Retinal pigment epithelial cell (primary cell): ENCODE measurements around the gene NFIC.

Experiments used
- DNase-seq: peaks from one replicate; pipeline ENCODE4 v3.0.0-alpha.2; 2010; ENCODE audit warnings: low read depth
- H3K4me3 ChIP-seq: 2 replicates; pipeline ENCODE4 v1.5.1; 2011; ENCODE audit warnings: mild to moderate bottlenecking, low read length, control low read depth, moderate library complexity
- TF ChIP-seq, protein P1 (sequence below): conservative IDR thresholded peaks from 2 replicates; pipeline ENCODE4 v1.5.1; 2011; ENCODE audit warnings: low read depth, low read length, control low read depth, inconsistent platforms

Gene NFIC

DNA sequence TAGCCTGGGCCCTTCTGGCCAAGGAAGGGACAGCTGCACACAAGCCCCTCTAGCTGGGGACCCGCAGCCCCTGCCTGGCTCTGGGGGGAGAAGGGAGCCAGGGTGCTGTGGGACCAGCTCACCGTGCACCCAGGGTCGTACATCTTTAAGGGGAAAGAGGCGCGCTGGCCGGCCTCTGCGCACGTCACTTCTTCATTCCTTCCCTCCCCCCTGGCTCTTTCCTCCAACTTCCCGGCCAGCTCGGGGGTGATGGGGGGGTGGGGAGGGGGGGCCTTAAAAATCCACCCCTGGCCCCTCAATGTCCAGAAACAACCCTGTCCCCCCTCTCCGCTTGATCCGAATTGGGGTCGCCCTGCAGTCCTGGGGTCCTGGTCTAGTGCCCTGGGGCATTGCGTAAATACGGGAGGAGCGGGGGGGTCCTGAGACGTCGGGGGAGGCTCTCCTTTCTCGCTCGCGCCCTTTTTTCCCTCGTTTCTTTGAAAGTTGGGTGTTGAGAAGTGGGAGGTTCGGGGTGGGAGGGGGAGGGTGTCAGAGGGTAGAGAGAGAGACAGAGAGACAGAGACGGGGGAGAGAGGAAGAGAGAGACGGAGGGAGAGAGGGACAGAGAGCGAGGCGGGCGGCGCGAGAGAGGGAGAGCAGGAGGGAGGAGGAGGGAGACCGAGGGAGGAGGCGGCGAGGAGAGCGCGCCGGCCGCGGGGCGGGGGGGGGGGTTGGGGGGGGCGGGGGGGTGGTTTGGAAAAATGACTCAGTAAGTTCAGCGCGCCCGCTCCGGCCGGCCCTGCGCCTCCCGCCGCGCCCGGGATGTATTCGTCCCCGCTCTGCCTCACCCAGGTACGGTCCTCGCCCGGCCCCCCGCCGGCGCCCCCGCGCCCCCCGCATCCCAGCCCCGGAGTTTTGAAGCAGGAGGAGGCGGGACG, at the start of gene NFIC:
Gene NFIC (plus strand): TSS at position 748 of the 917 bp plus-strand sequence. CDS start 54 bp downstream, at position 802.
- no peak for DNase-seq
- TF ChIP-seq, protein P1, sequence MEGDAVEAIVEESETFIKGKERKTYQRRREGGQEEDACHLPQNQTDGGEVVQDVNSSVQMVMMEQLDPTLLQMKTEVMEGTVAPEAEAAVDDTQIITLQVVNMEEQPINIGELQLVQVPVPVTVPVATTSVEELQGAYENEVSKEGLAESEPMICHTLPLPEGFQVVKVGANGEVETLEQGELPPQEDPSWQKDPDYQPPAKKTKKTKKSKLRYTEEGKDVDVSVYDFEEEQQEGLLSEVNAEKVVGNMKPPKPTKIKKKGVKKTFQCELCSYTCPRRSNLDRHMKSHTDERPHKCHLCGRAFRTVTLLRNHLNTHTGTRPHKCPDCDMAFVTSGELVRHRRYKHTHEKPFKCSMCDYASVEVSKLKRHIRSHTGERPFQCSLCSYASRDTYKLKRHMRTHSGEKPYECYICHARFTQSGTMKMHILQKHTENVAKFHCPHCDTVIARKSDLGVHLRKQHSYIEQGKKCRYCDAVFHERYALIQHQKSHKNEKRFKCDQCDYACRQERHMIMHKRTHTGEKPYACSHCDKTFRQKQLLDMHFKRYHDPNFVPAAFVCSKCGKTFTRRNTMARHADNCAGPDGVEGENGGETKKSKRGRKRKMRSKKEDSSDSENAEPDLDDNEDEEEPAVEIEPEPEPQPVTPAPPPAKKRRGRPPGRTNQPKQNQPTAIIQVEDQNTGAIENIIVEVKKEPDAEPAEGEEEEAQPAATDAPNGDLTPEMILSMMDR = no peak
- peak within 1 kb of the TSS; percentile 75 for H3K4me3 ChIP-seq

DNA sequence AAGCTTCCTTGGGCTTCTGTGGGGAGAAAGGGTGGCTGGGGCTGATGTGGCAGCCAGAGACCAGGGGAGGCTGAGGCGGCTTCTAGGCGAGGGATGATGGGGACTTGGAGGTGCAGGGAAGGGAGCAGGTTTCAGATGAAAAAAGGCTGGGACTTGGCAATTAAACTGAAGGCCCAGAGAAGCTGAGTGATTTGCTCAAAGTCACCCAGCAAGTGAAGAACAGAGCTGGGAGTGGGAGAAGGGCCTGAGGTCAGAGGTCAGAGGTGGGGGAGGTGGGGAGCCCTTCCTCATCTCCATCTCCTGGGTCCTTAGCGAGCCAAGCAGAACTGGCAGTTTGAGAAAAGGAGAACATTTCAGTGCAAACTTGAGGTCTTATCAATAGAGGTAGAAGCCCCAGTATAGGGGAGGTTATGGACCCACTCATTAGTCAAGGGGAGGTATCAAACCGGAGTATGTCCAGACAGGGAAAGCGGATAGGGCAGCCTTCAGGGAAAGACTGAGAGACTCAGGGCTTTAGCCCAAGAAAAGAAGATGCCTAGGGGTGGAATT, 49.6 kb upstream of the NFIC start:
- H3K4me3 ChIP-seq = no peak overlapping the region
- TF ChIP-seq, protein P1 = no peak
- no peak for DNase-seq

DNA sequence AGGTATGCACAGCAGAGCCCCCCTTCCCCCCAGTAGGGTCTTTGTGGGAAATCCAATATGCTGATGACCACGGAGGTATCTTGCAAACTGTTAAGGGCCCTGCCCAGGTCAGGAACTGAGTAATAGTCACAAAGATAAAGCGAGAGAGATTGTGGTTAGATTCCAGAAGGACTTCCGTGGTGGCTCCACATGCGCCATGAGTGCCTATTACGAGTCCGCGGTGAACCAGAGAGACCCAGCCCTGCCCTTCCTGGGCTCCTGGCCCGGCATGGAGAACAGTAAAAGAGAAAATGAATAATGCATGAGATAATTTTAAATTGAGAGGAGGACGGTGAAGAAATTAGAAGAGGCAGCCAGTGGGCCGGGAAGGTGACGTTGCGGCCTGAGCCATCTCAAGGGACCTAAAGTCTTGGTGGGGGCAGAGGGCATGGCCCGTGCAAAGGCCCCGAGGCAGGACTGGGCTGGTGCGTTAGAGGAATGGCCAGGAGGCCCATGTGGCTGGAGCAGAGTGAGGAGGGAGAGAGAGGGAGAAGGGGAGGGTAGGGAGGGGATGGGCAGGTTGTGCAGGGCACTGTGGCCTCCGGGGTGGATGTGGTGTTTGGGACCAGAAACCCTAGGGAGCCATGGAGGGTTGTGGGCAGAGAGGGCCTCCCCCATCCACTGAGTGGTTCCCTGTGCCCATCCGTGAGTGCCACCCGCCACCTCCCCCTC, 46.6 kb upstream of the NFIC start:
- H3K4me3 ChIP-seq = no peak overlapping the region
- TF ChIP-seq, protein P1 = no peak
- no peak for DNase-seq

DNA sequence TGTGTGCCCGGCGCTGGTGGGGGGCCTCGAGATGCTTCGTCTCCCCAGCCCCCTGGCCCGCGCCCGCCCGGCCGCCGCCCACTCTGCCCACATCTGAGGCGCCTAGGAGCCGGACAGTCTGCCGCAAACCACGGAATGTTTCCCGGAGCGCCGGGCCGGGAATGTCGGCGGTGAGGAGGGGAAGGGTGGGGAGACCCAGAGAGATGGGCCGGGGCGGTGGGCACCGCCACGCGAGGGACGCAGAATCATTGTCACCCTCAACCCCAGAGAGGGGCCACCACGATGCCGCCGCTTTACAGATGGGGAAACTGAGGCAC, 46.1 kb upstream of the NFIC start:
- no peak for DNase-seq
- TF ChIP-seq, protein P1 = no peak

DNA sequence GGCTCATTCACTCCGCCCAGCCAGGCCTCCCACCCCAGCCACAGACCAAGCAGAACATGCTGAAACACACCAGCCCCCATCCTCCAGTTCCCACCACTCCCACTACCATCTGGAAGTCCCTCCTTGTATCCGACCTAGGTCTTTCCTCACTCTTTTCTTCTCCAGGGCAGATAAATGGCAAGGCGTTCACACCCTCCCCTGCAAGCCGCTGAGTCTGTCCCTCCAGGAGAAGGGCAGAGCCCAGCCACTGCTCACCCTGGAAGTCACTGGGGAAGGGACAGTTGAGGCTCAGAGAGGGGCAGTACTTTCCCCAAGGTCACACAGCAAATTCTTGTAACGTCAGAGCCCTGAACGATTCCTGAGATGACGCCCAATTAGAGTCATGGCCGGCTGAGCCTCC, 45.5 kb upstream of the NFIC start:
- no peak overlapping the region for H3K4me3 ChIP-seq
- TF ChIP-seq, protein P1 = no peak
- DNase-seq = no peak

More for the DNA sequence above, 46.1 kb upstream of the NFIC start:
- H3K4me3 ChIP-seq = no peak overlapping the region

DNA sequence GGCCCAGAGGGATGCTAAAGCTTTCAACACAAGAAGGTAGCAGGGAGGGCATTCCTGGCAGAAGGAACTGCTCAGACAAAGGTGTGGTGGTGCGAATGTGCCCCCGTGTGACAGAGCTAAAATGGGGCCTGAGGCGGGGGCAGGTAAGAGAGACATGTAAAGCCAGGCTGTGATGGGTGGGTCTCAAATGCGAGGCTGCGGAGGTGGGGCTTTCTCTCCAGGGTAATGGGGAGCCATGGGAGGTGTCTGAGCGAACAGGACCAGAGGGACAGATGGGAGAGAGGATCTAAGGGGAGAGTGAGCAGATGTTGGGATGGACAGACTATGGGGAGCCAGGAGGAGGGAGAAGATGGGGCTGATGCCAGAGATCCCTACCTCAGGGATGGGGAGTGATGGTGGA, 44.7 kb upstream of the NFIC start:
- H3K4me3 ChIP-seq = no peak overlapping the region
- DNase-seq = no peak
- TF ChIP-seq, protein P1 = no peak
